Measurements from ENCODE around the gene HAPLN2.
A peak's percentile ranks its signal among the peaks of the same experiment; 100 is the strongest.

Gene HAPLN2

GRCh38 chr1:156618853-156619581 lies at the start of gene HAPLN2:
Gene HAPLN2, plus strand, starts transcription at chr1:156619415. Its CDS starts 4,076 bp downstream, at chr1:156623491.
- peak; percentile 48 for TF ChIP-seq CTCF (IDR thresholded peaks at IDR 0.05; ENCODE audit: poor library complexity, severe bottlenecking)
- peak; percentile 49; the same call in 2 of the 3 replicates for ATAC-seq (ENCODE audit: low read depth)
- Histone ChIP-seq H3K4me3 (ENCODE audit: severe bottlenecking) (no peak within 1 kb of the TSS), H3K36me3 (ENCODE audit: low read depth) (no peaks in the 10 kb centered on the region), H3K4me1 (ENCODE audit: insufficient read depth, poor library complexity, severe bottlenecking) (no peaks in the 10 kb centered on the region), H3K27ac (ENCODE audit: poor library complexity, severe bottlenecking) (no peak within 1 kb of the TSS), H3K9me3 (ENCODE audit: severe bottlenecking) (no peaks in the 10 kb centered on the region), H3K27me3 (ENCODE audit: insufficient read depth, poor library complexity, severe bottlenecking) (peaks cover 37% of the 10 kb centered on the region)
- no peak for DNase-seq (ENCODE audit: low spot score)

- DNase-seq (ENCODE audit: low spot score) (no peak), ATAC-seq (ENCODE audit: low read depth) (peak; percentile 58)
- Histone ChIP-seq H3K4me3 (ENCODE audit: severe bottlenecking) (peak overlapping the region; percentile 50), H3K27ac (ENCODE audit: poor library complexity, severe bottlenecking) (peak overlapping the region; percentile 54), H3K4me1 (ENCODE audit: insufficient read depth, poor library complexity, severe bottlenecking) (peaks cover 10% of the 10 kb centered on the region), H3K36me3 (ENCODE audit: low read depth) (peaks cover 36% of the 10 kb centered on the region), H3K9me3 (ENCODE audit: severe bottlenecking) (no peaks in the 10 kb centered on the region), H3K27me3 (ENCODE audit: insufficient read depth, poor library complexity, severe bottlenecking) (no peaks in the 10 kb centered on the region)
- TF ChIP-seq CTCF (IDR thresholded peaks at IDR 0.05; ENCODE audit: poor library complexity, severe bottlenecking), result no peak
These were observed 47.9 kb upstream of the HAPLN2 start for GRCh38 chr1:156571261-156571852.

GRCh38 chr1:156571919-156572662 lies 47.1 kb upstream of the HAPLN2 start, which contains the start of gene IQGAP3:
Gene IQGAP3, minus strand, starts transcription at chr1:156572565. Its CDS starts 36 bp downstream, at chr1:156572529.
- H3K27me3 ChIP-seq (ENCODE audit: insufficient read depth, poor library complexity, severe bottlenecking), result no peaks in the 10 kb centered on the region
- no peaks in the 10 kb centered on the region for H3K9me3 ChIP-seq (ENCODE audit: severe bottlenecking)
- H3K4me3 ChIP-seq (ENCODE audit: severe bottlenecking), result peak within 1 kb of the TSS; percentile 50
- H3K36me3 ChIP-seq (ENCODE audit: low read depth), result peaks cover 35% of the 10 kb centered on the region
- peak; percentile 88 for DNase-seq (ENCODE audit: low spot score)
- TF ChIP-seq CTCF (IDR thresholded peaks at IDR 0.05; ENCODE audit: poor library complexity, severe bottlenecking), result no peak
- H3K4me1 ChIP-seq (ENCODE audit: insufficient read depth, poor library complexity, severe bottlenecking), result peaks cover 10% of the 10 kb centered on the region
- H3K27ac ChIP-seq (ENCODE audit: poor library complexity, severe bottlenecking), result peak within 1 kb of the TSS; percentile 54
- peak; percentile 95 for ATAC-seq (ENCODE audit: low read depth)

GRCh38 chr1:156572663-156573018 lies 46.6 kb upstream of the HAPLN2 start:
- H3K36me3 ChIP-seq (ENCODE audit: low read depth), result peaks cover 29% of the 10 kb centered on the region
- no peak for TF ChIP-seq CTCF (IDR thresholded peaks at IDR 0.05; ENCODE audit: poor library complexity, severe bottlenecking)
- no peaks in the 10 kb centered on the region for H3K27me3 ChIP-seq (ENCODE audit: insufficient read depth, poor library complexity, severe bottlenecking)
- peaks cover 10% of the 10 kb centered on the region for H3K4me1 ChIP-seq (ENCODE audit: insufficient read depth, poor library complexity, severe bottlenecking)
- peak overlapping the region; percentile 50 for H3K4me3 ChIP-seq (ENCODE audit: severe bottlenecking)
- no peaks in the 10 kb centered on the region for H3K9me3 ChIP-seq (ENCODE audit: severe bottlenecking)
- DNase-seq (ENCODE audit: low spot score) (no peak), ATAC-seq (ENCODE audit: low read depth) (no peak)
- no peak overlapping the region for H3K27ac ChIP-seq (ENCODE audit: poor library complexity, severe bottlenecking)
